Activated T-helper 17 cell treated with anti-CD3 and anti-CD28 coated beads, Interleukin-2, amount 50 U/mL, for 72 hours (primary cell): ENCODE results near the gene ECI2. TPM values are rescaled to one million over a fixed set of nuclear protein-coding genes. Genes with fewer than 3 reads are reported as not detected.

ENCODE experiments used
- ATAC-seq: fragments of 150-1000 bp; cut with Tn5 transposase; replicated peaks from 2 replicates; pipeline ENCODE4 v1.10.0; 2021; ENCODE audit warnings: mild to moderate bottlenecking, moderate library complexity
- H3K27ac Mint-ChIP-seq: one replicate; pipeline ENCODE4 v1.8.0; 2022; ENCODE audit warnings: mixed read lengths
- H3K27me3 Mint-ChIP-seq: one replicate; pipeline ENCODE4 v1.8.0; 2022; ENCODE audit warnings: mixed read lengths
- H3K36me3 Mint-ChIP-seq: one replicate; pipeline ENCODE4 v1.8.0; 2022; ENCODE audit warnings: low read depth, mild to moderate bottlenecking, mixed read lengths
- H3K4me1 Mint-ChIP-seq: one replicate; pipeline ENCODE4 v1.8.0; 2022; ENCODE audit warnings: mixed read lengths
- H3K4me3 Mint-ChIP-seq: one replicate; pipeline ENCODE4 v1.8.0; 2022; ENCODE audit warnings: mild to moderate bottlenecking, mixed read lengths
- H3K9me3 Mint-ChIP-seq: one replicate; pipeline ENCODE4 v1.8.0; 2022; ENCODE audit warnings: mixed read lengths
- total RNA-seq, 2 donors: library from RNA; stranded (reverse); gene quantifications; one replicate each; pipeline ENCODE4 v1.2.3, GENCODE V29; 2022

ECI2 gene
- total RNA-seq, 2 donors from 2014 or later = 41.6 to 45.8 TPM

GRCh38 chr6:4163408-4164116, 28.2 kb upstream of the ECI2 start:
- no peak for ATAC-seq
- no peaks in the 10 kb centered on the region for H3K36me3 Mint-ChIP-seq
- H3K27me3 Mint-ChIP-seq = peaks cover 2% of the 10 kb centered on the region
- H3K9me3 Mint-ChIP-seq = no peaks in the 10 kb centered on the region
- H3K27ac Mint-ChIP-seq = no peak overlapping the region
- no peak overlapping the region for H3K4me3 Mint-ChIP-seq
- H3K4me1 Mint-ChIP-seq = peaks cover 3% of the 10 kb centered on the region

- Mint-ChIP-seq H3K36me3 (no peaks in the 10 kb centered on the region), H3K27ac (no peak overlapping the region), H3K27me3 (peaks cover 2% of the 10 kb centered on the region), H3K4me1 (peaks cover 3% of the 10 kb centered on the region), H3K4me3 (no peak overlapping the region), H3K9me3 (no peaks in the 10 kb centered on the region)
- ATAC-seq = no peak
Measured at GRCh38 chr6:4162370-4162769, 27.0 kb upstream of the ECI2 start.

GRCh38 chr6:4159491-4159890, 24.1 kb upstream of the ECI2 start:
- no peak overlapping the region for H3K4me3 Mint-ChIP-seq
- peaks cover 2% of the 10 kb centered on the region for H3K27me3 Mint-ChIP-seq
- H3K9me3 Mint-ChIP-seq = no peaks in the 10 kb centered on the region
- ATAC-seq = no peak
- no peak overlapping the region for H3K27ac Mint-ChIP-seq
- no peaks in the 10 kb centered on the region for H3K4me1 Mint-ChIP-seq
- H3K36me3 Mint-ChIP-seq = no peaks in the 10 kb centered on the region

GRCh38 chr6:4157506-4157905, 22.1 kb upstream of the ECI2 start:
- ATAC-seq = no peak
- no peak overlapping the region for H3K4me3 Mint-ChIP-seq
- no peaks in the 10 kb centered on the region for H3K4me1 Mint-ChIP-seq
- H3K9me3 Mint-ChIP-seq = no peaks in the 10 kb centered on the region
- H3K27me3 Mint-ChIP-seq = peaks cover 5% of the 10 kb centered on the region
- no peak overlapping the region for H3K27ac Mint-ChIP-seq
- no peaks in the 10 kb centered on the region for H3K36me3 Mint-ChIP-seq

- ATAC-seq = peak; percentile 89
- Mint-ChIP-seq H3K27me3 (peaks cover 3% of the 10 kb centered on the region), H3K36me3 (no peaks in the 10 kb centered on the region), H3K9me3 (no peaks in the 10 kb centered on the region), H3K27ac (no peak overlapping the region), H3K4me3 (no peak overlapping the region), H3K4me1 (no peaks in the 10 kb centered on the region)
Measured at GRCh38 chr6:4155848-4156466, 20.6 kb upstream of the ECI2 start.

- no peaks in the 10 kb centered on the region for H3K36me3 Mint-ChIP-seq
- H3K27ac Mint-ChIP-seq = no peak overlapping the region
- no peaks in the 10 kb centered on the region for H3K9me3 Mint-ChIP-seq
- no peaks in the 10 kb centered on the region for H3K4me1 Mint-ChIP-seq
- H3K4me3 Mint-ChIP-seq = no peak overlapping the region
- peak; percentile 67 for ATAC-seq
- H3K27me3 Mint-ChIP-seq = peaks cover 8% of the 10 kb centered on the region
Measured at GRCh38 chr6:4153514-4153985, 18.2 kb upstream of the ECI2 start.

- no peaks in the 10 kb centered on the region for H3K36me3 Mint-ChIP-seq
- H3K4me3 Mint-ChIP-seq = no peak overlapping the region
- H3K4me1 Mint-ChIP-seq = no peaks in the 10 kb centered on the region
- peaks cover 2% of the 10 kb centered on the region for H3K27me3 Mint-ChIP-seq
- H3K9me3 Mint-ChIP-seq = no peaks in the 10 kb centered on the region
- ATAC-seq = no peak
- H3K27ac Mint-ChIP-seq = no peak overlapping the region
Measured at GRCh38 chr6:4145083-4145482, 9.7 kb upstream of the ECI2 start.

- Mint-ChIP-seq H3K27ac (peak overlapping the region; percentile 74), H3K36me3 (peaks cover under 1% of the 10 kb centered on the region), H3K9me3 (no peaks in the 10 kb centered on the region), H3K27me3 (no peaks in the 10 kb centered on the region), H3K4me3 (no peak overlapping the region), H3K4me1 (peaks cover 25% of the 10 kb centered on the region)
- no peak for ATAC-seq
Measured at GRCh38 chr6:4139272-4139671, 3.9 kb upstream of the ECI2 start.

- ATAC-seq = no peak
- Mint-ChIP-seq H3K36me3 (peaks cover 11% of the 10 kb centered on the region), H3K4me3 (peak overlapping the region; percentile 9), H3K27ac (no peak overlapping the region), H3K27me3 (no peaks in the 10 kb centered on the region), H3K4me1 (peaks cover 36% of the 10 kb centered on the region), H3K9me3 (no peaks in the 10 kb centered on the region)
Measured at GRCh38 chr6:4138186-4138585, 2.8 kb upstream of the ECI2 start.

GRCh38 chr6:4136354-4136831, 1.0 kb upstream of the ECI2 start:
- peaks cover 42% of the 10 kb centered on the region for H3K4me1 Mint-ChIP-seq
- ATAC-seq = no peak
- peak overlapping the region; percentile 44 for H3K27ac Mint-ChIP-seq
- peaks cover 29% of the 10 kb centered on the region for H3K36me3 Mint-ChIP-seq
- H3K27me3 Mint-ChIP-seq = no peaks in the 10 kb centered on the region
- peak overlapping the region; percentile 88 for H3K4me3 Mint-ChIP-seq
- H3K9me3 Mint-ChIP-seq = no peaks in the 10 kb centered on the region

- Mint-ChIP-seq H3K4me3 (peak overlapping the region; percentile 88), H3K9me3 (no peaks in the 10 kb centered on the region), H3K27me3 (no peaks in the 10 kb centered on the region), H3K4me1 (peaks cover 42% of the 10 kb centered on the region), H3K27ac (peak overlapping the region; percentile 44), H3K36me3 (peaks cover 35% of the 10 kb centered on the region)
- peak; percentile 90 for ATAC-seq
Measured at GRCh38 chr6:4135665-4136353, 434 bp upstream of the ECI2 start.

- Mint-ChIP-seq H3K36me3 (peaks cover 51% of the 10 kb centered on the region), H3K9me3 (no peaks in the 10 kb centered on the region), H3K27me3 (no peaks in the 10 kb centered on the region), H3K4me1 (peaks cover 42% of the 10 kb centered on the region), H3K27ac (peak overlapping the region; percentile 78), H3K4me3 (peak overlapping the region; percentile 88)
- no peak for ATAC-seq
Measured at GRCh38 chr6:4133941-4134838, 1.2 kb downstream of the ECI2 start.

GRCh38 chr6:4130357-4130987, 4.9 kb downstream of the ECI2 start:
- Mint-ChIP-seq H3K27me3 (no peaks in the 10 kb centered on the region), H3K4me1 (peaks cover 27% of the 10 kb centered on the region), H3K9me3 (no peaks in the 10 kb centered on the region), H3K36me3 (peaks cover 88% of the 10 kb centered on the region), H3K27ac (peak overlapping the region; percentile 15), H3K4me3 (no peak overlapping the region)
- ATAC-seq = no peak

- no peak overlapping the region for H3K27ac Mint-ChIP-seq
Measured at GRCh38 chr6:4129446-4129845, 5.9 kb downstream of the ECI2 start.

More at GRCh38 chr6:4129446-4129845, 5.9 kb downstream of the ECI2 start:
- no peak for ATAC-seq
- H3K36me3 Mint-ChIP-seq = peaks cover 99% of the 10 kb centered on the region
- H3K9me3 Mint-ChIP-seq = no peaks in the 10 kb centered on the region
- H3K4me1 Mint-ChIP-seq = peaks cover 27% of the 10 kb centered on the region
- H3K27me3 Mint-ChIP-seq = no peaks in the 10 kb centered on the region
- no peak overlapping the region for H3K4me3 Mint-ChIP-seq
